Neural progenitor cell (in vitro differentiated cells): ENCODE data around the gene ARHGAP15.

Source experiments
- EZH2 ChIP-seq: fragments of 200-600 bp; sonication (generic); IDR thresholded peaks from 2 replicates; pipeline ENCODE4 v1.6.1; 2017; ENCODE audit warnings: antibody characterized with exemption, mild to moderate bottlenecking, moderate library complexity
- TF ChIP-seq, protein P1 (sequence below): fragments of 200-600 bp; sonication (generic); IDR thresholded peaks from 2 replicates; pipeline ENCODE4 v1.5.1; 2017; ENCODE audit warnings: antibody characterized with exemption, mild to moderate bottlenecking

DNA sequence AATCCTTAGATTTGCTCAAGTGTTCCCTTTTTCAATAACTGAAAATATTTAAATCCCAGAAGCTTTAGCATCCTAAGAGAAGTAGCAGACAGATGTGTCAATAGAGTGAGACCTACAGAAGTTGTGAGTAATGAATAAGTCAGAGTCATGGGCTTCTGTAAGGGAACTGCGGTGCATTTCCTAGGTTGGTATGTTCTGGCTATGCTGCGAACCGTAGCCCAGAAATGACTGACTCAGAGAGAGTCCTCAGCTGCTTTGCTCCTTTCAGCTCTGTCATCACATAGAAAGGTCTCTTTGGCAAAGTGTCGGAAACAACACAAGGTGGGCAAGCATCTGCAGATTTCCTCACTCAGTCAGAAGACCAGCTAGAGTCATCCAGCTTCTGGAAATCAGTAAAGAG, 297.1 kb downstream of the ARHGAP15 start:
- TF ChIP-seq, protein P1, sequence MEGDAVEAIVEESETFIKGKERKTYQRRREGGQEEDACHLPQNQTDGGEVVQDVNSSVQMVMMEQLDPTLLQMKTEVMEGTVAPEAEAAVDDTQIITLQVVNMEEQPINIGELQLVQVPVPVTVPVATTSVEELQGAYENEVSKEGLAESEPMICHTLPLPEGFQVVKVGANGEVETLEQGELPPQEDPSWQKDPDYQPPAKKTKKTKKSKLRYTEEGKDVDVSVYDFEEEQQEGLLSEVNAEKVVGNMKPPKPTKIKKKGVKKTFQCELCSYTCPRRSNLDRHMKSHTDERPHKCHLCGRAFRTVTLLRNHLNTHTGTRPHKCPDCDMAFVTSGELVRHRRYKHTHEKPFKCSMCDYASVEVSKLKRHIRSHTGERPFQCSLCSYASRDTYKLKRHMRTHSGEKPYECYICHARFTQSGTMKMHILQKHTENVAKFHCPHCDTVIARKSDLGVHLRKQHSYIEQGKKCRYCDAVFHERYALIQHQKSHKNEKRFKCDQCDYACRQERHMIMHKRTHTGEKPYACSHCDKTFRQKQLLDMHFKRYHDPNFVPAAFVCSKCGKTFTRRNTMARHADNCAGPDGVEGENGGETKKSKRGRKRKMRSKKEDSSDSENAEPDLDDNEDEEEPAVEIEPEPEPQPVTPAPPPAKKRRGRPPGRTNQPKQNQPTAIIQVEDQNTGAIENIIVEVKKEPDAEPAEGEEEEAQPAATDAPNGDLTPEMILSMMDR, result no peak
- no peak for TF ChIP-seq EZH2
